ENCODE data around the gene HLA-DOB. TPM values are rescaled to one million over a fixed set of nuclear protein-coding genes. Genes with fewer than 3 reads are reported as not detected.

The HLA-DOB gene
- total RNA-seq, 1 donor from 2014 or later: 1.9 TPM

- peak; percentile 98 for DNase-seq (ENCODE audit: low spot score)
Measured at GRCh38 chr6:32843979-32844838, 27.4 kb upstream of the HLA-DOB start, which contains the start of gene PSMB8. PSMB8 (minus strand) TSS chr6:32844047; CDS start chr6:32843996, 51 bp downstream.

- DNase-seq (ENCODE audit: low spot score): no peak
Measured at GRCh38 chr6:32843331-32843978, 26.7 kb upstream of the HLA-DOB start.

GRCh38 chr6:32842690-32843089 lies 25.9 kb upstream of the HLA-DOB start:
- no peak for DNase-seq (ENCODE audit: low spot score)

- no peak for DNase-seq (ENCODE audit: low spot score)
Measured at GRCh38 chr6:32842021-32842650, 25.3 kb upstream of the HLA-DOB start.

GRCh38 chr6:32840604-32841246 lies 23.9 kb upstream of the HLA-DOB start:
- no peak for DNase-seq (ENCODE audit: low spot score)

- no peak for DNase-seq (ENCODE audit: low spot score)
Measured at GRCh38 chr6:32839356-32839755, 22.6 kb upstream of the HLA-DOB start.

- DNase-seq (ENCODE audit: low spot score): peak; percentile 98
Measured at GRCh38 chr6:32838114-32838958, 21.5 kb upstream of the HLA-DOB start, which contains the start of gene TAP2. TAP2 (minus strand) TSS chr6:32838739; CDS start chr6:32838233, 506 bp downstream.

GRCh38 chr6:32837651-32838113 lies 20.9 kb upstream of the HLA-DOB start:
- no peak for DNase-seq (ENCODE audit: low spot score)

- DNase-seq (ENCODE audit: low spot score): no peak
Measured at GRCh38 chr6:32836873-32837272, 20.1 kb upstream of the HLA-DOB start.

GRCh38 chr6:32835167-32835893 lies 18.5 kb upstream of the HLA-DOB start:
- DNase-seq (ENCODE audit: low spot score): no peak

GRCh38 chr6:32833664-32834063 lies 16.9 kb upstream of the HLA-DOB start:
- no peak for DNase-seq (ENCODE audit: low spot score)

- DNase-seq (ENCODE audit: low spot score): no peak
Measured at GRCh38 chr6:32832535-32832934, 15.7 kb upstream of the HLA-DOB start.

- no peak for DNase-seq (ENCODE audit: low spot score)
Measured at GRCh38 chr6:32830936-32831335, 14.1 kb upstream of the HLA-DOB start.

- DNase-seq (ENCODE audit: low spot score): no peak
Measured at GRCh38 chr6:32830017-32830416, 13.2 kb upstream of the HLA-DOB start.

GRCh38 chr6:32829495-32829894 lies 12.7 kb upstream of the HLA-DOB start:
- DNase-seq (ENCODE audit: low spot score): no peak

- no peak for DNase-seq (ENCODE audit: low spot score)
Measured at GRCh38 chr6:32827025-32827424, 10.2 kb upstream of the HLA-DOB start.

GRCh38 chr6:32825966-32826365 lies 9.2 kb upstream of the HLA-DOB start:
- no peak for DNase-seq (ENCODE audit: low spot score)

- DNase-seq (ENCODE audit: low spot score): no peak
Measured at GRCh38 chr6:32819729-32820128, 2.9 kb upstream of the HLA-DOB start.

GRCh38 chr6:32818867-32819266 lies 2.1 kb upstream of the HLA-DOB start:
- DNase-seq (ENCODE audit: low spot score): no peak

- DNase-seq (ENCODE audit: low spot score): no peak
Measured at GRCh38 chr6:32815996-32816395, 806 bp downstream of the HLA-DOB start.

Data from ureter (tissue), 1 donor.